ENCODE data around the gene USP21. TPM values are rescaled to one million over a fixed set of nuclear protein-coding genes. Genes with fewer than 3 reads are reported as not detected.

The USP21 gene
- polyA plus RNA-seq, 1 donor, result 26.6 TPM

DNA sequence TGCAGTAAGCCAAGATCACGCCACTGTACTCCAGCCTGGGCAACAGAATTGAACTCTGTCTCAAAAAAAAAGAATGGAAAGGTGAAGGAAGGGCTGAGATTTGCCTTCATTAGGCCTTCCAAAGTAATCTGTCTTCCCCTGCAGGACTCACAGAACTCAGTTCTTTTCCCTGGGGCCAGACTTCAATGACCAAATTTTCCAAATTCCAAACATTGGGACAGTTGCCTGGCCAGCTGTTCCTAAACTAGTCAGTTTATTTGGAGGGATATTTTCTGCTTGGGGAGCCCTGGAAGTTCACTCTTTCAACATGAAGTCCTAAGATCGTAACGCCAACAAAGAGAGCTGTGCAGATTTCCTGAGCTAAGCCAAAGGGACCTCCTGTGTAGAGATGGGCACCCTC is 21.4 kb upstream of the USP21 start:
- DNase-seq (ENCODE audit: low read depth), result no peak

DNA sequence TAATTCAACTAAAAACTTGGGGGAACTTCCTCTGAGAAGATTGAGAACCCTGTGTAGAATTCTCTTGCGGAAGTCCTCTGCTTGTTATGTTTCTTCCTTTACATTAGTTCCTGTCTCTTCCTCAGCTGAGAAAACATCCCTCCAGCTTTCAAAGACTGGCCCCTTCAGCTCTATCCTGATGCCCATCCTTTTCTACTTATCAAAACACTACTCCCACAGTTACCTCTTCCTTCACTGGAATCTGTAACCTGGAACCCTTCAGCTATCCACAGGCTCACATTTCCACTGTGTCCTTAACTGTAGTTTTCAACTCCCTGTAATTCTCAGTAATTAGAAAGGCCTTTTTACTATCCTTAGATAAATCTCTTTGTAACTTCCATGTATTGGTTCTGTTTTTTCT is 20.9 kb upstream of the USP21 start:
- DNase-seq (ENCODE audit: low read depth), result no peak

DNA sequence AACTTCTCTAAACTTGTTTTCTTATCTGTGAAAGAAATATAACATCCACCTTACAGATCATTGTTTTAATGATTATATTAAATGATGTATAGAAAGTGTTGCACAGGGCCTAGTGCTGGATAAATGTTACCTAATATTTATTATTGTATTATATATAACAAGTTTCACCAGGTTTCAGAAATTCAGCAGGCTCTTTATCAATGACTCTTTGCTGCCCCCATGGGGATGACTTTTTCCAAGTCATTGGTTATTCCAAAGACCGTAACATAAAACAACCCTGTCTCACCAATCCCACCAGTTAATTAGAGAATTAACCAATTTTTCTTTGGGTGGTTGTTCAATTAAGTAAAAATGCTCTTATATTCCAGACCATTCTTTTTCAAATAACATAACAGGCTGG is 19.5 kb upstream of the USP21 start:
- peak; percentile 34 for DNase-seq (ENCODE audit: low read depth)

DNA sequence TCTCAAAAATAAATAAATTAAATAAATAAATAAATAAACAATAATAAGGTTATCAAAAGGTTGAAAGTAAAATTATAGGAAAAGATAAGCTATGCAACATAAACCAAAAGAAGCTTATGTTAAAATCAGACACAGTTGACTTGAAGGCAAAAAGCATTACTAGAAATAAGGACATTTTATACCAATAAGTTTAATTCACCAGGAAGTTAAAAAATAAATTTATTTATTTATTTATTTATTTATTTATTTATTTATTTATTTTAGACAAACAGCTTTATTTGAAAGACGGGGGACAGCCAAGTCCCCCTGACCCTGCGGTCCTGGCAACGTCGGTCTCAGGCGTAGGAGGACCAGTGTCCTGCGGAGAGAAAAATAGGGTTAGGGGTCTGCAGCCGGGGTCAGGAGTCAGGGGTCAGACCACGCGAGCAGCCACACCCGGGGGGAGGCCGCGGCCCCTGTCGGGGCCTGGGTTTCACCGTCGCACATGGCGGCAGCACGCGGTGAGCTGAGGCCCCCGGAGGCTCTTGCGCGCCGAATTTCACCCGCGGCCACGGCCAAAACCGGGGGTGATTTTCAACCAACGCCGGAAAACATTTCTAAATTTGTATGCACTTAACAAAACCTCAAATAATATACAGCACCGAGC is 18.4 kb upstream of the USP21 start:
- DNase-seq (ENCODE audit: low read depth), result no peak

DNA sequence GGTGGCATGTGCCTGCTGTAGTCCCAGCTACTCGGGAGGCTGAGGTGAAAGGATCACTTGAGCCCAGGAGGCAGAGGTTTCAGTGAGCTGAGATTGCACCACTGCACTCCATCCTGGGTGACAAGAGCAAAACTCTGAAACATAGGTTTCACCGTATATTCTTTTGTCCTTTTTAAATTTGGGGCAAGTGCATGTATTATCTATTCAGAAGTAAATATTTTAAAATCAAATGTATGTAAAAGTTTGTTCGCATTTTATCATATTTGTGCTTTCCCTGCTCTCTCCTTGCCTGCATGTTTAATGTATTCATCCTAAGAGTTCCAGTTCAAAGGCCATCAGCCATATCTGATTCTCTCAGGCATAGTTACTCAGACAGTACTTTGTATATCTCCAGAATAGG is 13.5 kb upstream of the USP21 start:
- no peak for DNase-seq (ENCODE audit: low read depth)

DNA sequence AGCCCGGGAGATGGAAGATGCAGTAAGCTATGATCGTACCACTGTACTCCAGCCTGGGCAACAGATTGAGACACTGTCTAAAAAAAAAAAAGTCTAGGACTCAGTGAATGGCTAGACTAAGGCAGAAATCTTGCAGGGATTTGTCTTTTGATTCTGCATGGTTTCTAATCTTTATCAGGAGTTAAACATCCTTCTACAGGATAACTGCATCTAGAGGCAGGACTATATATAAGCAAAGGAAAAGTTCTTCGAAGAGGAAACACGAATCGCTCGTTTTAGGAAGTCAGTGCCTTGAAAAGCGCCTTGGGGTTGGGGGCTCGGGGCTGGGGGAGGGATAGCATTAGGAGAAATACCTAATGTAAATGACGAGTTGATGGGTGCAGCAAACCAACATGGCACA is 6.1 kb upstream of the USP21 start:
- no peak for DNase-seq (ENCODE audit: low read depth)

DNA sequence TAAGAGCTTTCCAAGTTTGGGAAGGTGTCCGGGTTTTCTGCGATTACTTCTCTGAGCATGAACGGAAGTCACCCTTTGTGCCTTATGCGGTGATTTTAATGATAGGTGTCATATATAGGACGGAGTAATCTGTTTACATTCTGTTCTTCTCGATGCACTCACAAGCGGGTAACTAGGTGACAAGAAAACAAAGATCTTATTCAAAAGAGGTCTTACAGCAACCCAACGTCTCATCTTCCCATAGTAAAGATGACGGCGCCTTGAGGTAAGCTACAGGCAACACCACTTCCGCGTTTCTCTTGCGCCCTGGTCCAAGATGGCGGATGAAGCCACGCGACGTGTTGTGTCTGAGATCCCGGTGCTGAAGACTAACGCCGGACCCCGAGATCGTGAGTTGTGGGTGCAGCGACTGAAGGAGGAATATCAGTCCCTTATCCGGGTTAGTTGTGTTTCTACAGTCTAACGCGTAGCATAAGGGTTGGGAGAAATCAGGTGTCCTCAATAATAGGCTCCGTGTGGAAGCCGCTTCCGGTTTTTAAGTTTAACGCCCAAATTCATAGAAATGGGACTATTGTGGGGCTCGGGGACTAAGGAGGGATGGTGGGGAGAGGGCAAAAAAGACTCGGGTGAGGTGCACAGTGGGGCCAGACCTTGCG is 5.5 kb upstream of the USP21 start, which contains the start of gene UFC1:
Gene UFC1, plus strand, starts transcription at position 297 of the 656 bp plus-strand sequence. Its CDS starts 20 bp downstream, at position 317.
- peak; percentile 85 for DNase-seq (ENCODE audit: low read depth)

DNA sequence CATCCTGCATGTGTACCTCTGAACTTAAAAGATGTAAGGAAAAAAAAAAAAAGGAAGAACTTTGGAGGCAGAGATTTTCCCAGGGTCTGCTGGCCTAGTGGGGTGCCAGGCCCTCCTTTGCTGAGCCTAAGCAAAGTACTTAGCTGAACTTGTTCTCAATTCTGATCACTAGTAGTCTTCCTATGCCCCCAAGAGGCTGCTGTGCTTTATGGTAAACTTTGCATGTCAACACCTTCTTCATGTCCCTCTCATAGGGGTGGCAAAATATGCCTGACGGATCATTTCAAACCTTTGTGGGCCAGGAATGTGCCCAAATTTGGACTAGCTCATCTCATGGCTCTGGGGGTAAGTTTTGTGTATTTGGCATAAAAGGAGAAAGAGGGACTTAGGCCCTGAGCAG is 1.4 kb upstream of the USP21 start:
- no peak for DNase-seq (ENCODE audit: low read depth)

DNA sequence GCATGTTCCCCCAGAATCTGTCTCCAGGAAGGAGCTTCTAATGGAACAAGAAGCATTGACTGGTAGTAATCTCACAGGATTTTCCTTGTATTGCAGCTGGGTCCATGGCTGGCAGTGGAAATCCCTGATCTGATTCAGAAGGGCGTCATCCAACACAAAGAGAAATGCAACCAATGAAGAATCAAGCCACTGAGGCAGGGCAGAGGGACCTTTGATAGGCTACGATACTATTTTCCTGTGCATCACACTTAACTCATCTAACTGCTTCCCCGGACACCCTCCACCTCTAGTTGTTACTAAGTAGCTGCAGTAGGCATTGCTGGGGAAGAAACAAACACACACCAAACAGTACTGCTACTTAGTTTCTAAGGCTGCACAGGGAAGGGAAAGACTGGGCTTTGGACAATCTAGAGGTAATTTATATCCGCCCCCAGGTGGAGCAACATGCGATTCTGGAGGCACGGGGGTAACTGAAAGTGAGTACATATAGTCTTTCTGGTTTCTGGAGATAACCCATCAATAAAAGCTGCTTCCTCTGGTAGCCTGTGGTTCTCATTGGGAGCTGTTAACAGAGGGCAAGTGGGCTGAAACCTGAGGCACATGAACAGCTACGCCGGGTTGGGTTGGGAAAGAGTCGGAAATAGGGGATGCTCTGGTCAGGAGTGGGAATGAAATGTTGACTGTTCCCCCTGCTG is 837 bp upstream of the USP21 start:
- no peak for DNase-seq (ENCODE audit: low read depth)

DNA sequence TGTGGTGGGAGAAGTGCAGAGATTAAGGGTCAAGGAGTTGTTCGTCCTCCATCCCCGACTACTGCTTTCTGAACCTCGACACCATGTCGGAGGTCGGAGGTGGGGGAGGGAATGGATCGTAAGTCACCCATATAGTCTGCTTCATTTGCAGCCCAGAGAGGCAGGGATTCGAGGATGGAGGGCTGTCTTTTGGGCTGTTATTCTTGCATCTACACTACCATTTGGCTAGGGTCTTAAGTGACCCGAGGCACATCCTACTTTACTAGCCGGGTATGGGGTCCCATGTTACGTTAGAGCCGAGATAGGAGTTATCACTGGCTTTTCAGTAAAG is 578 bp downstream of the USP21 start:
- no peak for DNase-seq (ENCODE audit: low read depth)

DNA sequence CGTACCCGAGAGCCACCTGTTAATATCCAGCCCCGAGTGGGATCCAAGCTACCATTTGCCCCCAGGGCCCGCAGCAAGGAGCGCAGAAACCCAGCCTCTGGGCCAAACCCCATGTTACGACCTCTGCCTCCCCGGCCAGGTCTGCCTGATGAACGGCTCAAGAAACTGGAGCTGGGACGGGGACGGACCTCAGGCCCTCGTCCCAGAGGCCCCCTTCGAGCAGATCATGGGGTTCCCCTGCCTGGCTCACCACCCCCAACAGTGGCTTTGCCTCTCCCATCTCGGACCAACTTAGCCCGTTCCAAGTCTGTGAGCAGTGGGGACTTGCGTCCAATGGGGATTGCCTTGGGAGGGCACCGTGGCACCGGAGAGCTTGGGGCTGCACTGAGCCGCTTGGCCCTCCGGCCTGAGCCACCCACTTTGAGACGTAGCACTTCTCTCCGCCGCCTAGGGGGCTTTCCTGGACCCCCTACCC is 1.4 kb downstream of the USP21 start:
- DNase-seq (ENCODE audit: low read depth), result no peak

DNA sequence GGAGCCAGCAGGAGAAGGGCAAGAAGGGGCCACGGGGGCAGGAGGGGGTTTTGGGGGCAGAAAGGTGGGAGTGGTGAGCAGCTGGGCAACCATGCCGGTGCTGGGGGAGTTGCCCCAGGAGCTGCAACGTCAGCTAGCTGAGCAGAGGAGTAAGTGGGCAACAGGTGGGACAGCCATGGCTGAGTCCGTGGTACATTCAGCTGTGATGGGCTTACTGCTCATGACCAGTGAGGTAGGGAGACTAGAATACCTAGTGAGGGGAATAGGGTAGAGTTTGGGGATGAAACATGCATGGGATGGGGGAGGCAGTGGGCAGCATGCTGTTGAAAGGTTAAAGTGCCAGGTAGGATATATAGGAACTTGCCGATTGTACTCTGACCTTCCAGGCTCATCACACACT is 2.4 kb downstream of the USP21 start:
- no peak for DNase-seq (ENCODE audit: low read depth)

DNA sequence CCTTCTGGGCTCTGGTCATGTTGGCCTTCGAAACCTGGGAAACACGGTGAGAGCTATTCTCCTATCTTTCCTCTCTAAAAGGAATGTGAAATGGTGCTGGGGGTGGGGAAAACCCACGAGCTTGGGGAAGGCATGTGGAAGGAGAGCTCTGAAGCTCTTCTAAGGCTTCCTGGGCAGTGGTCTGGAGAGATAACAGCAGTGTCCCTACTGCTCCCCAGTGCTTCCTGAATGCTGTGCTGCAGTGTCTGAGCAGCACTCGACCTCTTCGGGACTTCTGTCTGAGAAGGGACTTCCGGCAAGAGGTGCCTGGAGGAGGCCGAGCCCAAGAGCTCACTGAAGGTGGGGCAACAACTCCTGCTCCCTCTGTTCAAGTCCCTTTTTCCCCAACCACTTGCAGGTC is 2.8 kb downstream of the USP21 start:
- no peak for DNase-seq (ENCODE audit: low read depth)

DNA sequence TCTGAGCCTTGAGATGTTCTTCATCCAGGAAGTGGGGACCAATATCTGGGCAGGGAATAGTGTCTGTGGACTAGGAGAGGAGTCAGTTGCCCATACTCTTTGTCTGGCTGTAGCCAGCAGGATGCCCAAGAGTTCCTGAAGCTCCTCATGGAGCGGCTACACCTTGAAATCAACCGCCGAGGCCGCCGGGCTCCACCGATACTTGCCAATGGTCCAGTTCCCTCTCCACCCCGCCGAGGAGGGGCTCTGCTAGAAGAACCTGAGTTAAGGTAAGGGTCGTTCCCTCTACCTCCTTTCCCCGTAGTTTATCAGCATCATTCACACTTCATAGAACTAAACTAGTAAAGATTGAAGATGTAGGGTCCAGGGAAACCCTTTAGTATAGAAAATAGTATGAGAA is 3.5 kb downstream of the USP21 start:
- DNase-seq (ENCODE audit: low read depth), result no peak

DNA sequence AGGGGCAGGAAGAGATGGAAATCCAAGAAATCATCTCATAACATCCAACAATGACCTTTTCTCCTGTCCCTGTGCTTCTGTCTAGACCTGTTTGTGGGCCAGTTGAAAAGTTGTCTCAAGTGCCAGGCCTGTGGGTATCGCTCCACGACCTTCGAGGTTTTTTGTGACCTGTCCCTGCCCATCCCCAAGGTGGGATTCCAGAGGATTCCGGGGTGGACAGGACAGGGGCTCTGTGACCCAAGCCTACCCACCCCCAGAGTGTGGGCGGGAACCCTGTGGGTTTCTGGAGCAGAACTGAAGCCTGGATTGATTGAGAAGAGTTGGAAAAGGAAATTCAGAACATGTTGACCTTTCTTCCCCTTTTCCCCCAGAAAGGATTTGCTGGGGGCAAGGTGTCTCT is 4.5 kb downstream of the USP21 start:
- DNase-seq (ENCODE audit: low read depth), result no peak

DNA sequence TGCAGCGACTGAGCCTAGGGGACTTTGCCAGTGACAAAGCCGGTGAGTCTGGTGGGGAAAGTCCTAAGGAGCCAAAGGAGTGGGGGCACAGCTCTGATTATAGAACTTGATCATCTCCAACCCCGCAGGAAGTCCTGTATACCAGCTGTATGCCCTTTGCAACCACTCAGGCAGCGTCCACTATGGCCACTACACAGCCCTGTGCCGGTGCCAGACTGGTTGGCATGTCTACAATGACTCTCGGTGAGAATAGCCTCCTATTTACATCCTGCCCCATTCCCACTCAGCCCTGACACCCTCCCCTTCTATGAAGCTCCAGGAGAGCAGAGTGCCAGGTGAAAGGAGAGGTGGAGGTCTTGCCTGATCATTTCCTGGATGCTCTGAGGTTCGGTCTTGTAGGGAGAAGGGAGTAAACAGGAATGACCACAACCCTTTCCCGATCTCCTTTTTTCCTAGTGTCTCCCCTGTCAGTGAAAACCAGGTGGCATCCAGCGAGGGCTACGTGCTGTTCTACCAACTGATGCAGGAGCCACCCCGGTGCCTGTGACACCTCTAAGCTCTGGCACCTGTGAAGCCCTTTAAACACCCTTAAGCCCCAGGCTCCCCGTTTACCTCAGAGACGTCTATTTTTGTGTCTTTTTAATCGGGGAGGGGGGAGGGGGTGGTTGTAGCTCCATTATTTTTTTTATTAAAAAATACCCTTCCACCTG is 5.8 kb downstream of the USP21 start:
- DNase-seq (ENCODE audit: low read depth), result no peak

DNA sequence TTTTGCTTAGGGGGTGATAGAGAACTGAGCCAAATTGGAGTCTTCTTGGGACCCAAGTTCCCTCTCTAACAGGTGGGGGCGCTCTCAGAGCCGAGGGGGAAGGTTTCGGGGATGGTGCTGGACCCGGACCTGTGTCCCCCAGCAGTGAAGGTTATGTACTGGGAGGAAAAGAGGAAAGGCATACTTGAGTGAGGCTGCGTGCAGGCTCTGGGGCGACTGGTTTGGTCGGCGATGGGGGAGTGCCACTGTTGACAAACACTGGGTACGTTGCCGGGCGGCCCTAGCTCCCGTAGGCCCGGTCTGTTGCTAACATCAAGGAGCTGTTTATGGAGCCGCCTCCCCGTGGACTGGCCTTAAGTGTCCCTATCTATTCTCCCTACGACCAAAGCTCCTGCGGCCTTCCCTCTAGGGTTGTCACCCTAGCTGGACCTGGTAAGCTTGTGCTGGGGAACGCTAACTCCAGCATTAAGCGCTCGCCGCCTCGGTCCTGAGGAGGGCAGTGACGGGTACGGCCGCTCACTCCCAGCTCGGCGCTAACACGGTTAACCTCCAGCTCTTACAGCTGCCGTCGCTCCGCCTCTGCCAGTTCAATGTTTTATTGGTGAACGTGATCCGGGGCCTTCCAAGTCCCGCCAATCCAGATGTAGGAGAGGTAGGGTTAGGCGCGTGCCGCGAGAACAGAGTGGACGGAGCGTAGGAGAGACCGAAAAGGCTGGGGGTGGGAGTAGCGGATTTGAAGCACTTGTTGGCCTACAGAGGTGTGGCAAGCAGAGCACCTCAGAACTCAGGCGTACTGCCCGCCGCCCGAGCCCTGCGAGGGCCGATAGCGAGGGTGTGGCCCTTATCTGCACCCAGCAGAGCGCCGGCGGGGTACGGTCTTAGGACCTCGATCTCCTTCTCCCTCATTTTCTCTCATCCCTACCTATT is 6.7 kb downstream of the USP21 start, which contains the start of gene PPOX:
Gene PPOX, plus strand, starts transcription at position 685 of the 927 bp plus-strand sequence. CDS start 422 bp downstream, outside the sequence.
- peak; percentile 96 for DNase-seq (ENCODE audit: low read depth)

DNA sequence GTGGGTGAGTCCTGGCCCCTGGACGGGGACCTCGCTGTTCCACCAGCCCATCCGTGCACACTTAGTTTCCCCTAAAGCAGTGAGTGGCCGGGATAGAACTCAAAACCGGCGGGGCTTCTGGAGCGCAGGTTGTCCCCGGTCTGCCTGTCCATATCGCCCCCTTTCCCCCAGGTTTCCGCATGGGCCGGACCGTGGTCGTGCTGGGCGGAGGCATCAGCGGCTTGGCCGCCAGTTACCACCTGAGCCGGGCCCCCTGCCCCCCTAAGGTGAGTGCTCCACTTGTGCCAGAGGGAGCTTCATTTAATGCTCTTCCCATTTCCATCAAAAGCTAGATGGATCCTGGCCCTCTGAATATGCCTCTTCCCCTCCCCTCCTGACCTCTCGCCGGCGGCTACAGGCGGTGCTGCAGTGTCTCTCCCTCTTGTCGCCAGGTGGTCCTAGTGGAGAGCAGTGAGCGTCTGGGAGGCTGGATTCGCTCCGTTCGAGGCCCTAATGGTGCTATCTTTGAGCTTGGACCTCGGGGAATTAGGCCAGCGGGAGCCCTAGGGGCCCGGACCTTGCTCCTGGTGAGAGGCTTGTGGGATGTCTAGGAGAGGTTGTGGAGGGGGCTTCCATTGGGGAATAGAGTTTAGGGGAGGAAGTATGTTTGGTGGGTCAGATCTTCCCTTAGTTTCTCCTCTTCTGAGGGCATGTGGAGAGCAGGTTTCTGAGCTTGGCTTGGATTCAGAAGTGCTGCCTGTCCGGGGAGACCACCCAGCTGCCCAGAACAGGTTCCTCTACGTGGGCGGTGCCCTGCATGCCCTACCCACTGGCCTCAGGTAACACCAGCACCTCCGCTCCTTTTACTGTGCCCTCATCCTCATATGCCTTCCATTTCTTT is 7.6 kb downstream of the USP21 start:
- no peak for DNase-seq (ENCODE audit: low read depth)

DNA sequence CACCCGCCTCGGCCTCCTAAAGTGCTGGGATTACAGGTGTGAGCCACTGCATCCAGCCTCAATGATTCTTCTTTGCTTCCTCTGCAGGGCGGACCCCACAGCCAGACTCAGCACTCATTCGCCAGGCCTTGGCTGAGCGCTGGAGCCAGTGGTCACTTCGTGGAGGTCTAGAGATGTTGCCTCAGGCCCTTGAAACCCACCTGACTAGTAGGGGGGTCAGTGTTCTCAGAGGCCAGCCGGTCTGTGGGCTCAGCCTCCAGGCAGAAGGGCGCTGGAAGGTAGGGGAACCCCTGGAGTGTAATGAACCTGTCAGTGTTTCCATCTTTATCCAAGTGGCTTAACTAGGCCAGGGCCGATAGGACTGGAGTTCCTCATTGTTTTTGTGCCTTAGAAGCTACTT is 9.6 kb downstream of the USP21 start:
- no peak for DNase-seq (ENCODE audit: low read depth)

DNA sequence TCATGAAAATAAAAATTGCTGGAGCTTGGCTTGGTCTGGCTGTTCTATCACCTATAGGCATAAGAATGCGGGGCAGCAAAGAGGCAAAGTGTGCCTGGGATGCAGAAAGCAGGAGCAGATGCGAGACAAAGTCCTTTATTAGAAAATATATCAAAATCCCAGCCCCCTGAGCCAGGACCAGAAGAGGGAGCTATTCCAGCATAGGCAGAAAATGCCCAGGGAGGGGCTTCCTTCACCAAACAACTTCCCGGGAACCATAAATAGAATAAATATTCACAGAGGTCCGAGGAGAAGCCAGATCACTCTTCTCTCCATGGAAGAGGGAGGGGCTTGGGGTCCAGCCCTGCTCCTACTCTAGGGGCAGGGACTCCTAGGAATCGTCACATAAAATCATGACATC is 11.9 kb downstream of the USP21 start:
- no peak for DNase-seq (ENCODE audit: low read depth)
